NCI-H2171 (cell line): Measurements from ENCODE around the gene STXBP5.
A peak's percentile ranks its signal among the peaks of the same experiment; 100 is the strongest.

ENCODE experiments used
- DNase-seq: peaks from one replicate; lab custom pipeline; 2025; lab: John Stamatoyannopoulos, UW

Gene STXBP5

DNA sequence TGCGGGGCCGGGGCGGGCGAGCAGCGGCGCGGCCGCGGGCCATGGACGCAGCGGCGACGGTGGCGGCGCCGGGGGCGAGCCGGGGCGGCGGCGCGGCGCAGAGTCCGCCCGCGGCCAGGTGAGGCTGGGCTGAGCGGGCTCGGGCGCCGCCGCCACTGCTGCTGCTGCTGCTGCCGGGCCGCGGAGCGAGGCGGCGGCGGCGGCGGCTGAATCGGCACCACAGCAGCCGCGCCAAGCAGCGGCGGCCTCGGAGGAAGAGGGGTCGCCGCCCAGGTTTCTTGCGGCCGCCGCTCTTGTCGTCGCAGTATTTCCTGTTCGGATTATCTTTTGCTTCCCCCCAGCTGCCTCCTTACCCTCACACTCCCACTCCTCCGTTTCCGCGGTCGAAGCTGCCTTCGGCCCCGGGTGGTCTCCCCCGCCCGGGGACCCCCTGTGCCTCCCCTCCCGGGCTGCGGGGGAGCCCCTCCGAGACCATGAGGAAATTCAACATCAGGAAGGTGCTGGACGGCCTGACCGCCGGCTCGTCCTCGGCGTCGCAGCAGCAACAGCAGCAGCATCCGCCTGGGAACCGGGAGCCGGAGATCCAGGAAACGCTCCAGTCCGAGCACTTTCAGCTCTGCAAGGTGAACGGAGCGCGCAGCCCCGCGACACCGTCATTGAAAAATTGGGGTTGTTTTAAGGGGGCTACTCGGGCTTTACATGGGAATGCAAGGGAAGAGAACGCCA, at the start of gene STXBP5:
STXBP5 (plus strand) TSS at position 358 of the 726 bp plus-strand sequence; CDS start at position 474, 116 bp downstream.
- DNase-seq: peak; percentile 14

- no peak for DNase-seq
Measured at GRCh38 chr6:147154454-147154853, 49.8 kb upstream of the STXBP5 start.

- DNase-seq: no peak
Measured at GRCh38 chr6:147156218-147156617, 48.0 kb upstream of the STXBP5 start.

- DNase-seq: no peak
Measured at GRCh38 chr6:147156799-147157382, 47.3 kb upstream of the STXBP5 start.

DNA sequence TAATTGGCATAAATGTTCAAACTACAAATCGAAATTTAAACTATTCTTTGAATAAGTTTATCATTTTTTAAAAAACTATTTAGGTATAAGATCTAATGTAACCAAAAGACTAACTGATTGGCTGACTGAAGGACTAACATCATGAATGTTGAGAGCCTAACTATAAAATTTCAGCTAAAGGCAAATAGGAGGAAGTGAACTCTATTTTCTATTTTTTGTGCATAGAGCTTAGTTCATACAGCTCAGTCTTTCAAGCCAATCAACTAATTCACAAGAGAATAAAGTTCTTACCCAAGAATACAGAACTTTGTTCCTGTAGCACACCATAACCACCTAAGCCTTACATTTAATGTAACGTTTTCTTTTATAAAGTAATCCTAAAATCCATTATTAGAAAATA, 46.3 kb upstream of the STXBP5 start:
- no peak for DNase-seq

- DNase-seq: no peak
Measured at GRCh38 chr6:147158881-147159280, 45.3 kb upstream of the STXBP5 start.

DNA sequence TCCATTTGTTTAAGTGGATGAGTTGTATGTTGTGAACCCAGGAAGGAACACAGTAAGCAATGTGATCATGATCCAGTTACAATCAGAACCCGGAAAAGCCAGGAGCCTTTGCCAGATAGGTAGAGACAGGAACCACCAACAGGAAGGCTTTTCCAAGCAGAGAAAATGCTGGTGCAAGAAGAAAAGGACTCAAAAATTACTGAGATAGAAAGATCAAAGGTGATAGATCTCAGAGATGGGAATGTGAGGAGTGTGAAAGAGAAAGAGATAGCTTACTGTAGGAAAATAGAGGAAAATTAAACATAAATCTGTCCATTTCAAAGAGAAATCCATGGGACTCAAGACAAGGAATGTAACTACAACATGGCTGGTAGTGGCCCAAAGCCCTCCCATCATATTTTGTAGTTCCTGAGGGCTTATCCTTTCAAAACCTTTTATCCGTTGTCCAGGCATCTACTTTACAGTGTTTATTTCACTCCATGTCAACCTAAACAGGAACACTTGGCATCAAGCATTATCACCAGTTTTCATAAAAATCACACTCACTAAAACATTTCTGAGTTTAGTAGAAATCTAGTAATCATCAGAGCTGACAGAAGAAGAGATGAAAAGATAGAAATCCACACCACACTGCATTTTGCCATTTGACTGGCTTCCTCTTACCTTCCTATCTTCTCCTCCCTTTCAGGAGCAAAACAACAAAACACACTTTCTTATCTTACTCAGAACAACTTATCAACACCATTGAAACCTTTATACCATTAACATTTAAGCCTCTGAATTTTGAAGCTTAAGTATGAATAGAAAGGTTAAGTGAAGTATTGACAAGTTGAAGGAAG, 44.5 kb upstream of the STXBP5 start:
- no peak for DNase-seq

DNA sequence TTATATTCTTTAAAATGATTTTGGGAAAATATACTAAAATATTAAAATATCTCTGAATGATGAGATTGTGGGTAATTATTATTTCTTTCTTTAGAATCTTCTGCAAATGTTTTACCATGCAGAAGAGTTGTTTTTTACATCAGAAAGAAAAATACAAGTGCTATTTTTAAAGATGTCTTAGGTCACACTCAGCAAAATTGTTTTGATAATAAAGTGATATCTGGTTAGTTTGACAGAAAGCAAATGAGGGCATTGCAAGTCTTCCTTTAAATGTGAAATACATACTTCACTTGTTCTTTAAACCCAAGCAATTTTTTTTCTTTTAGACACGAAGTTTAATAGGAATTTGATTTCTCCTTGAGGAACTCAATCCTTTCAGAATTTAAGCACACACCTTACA, 43.6 kb upstream of the STXBP5 start:
- no peak for DNase-seq

- no peak for DNase-seq
Measured at GRCh38 chr6:147161253-147161973, 42.8 kb upstream of the STXBP5 start.

GRCh38 chr6:147161974-147162495, 42.2 kb upstream of the STXBP5 start:
- no peak for DNase-seq

DNA sequence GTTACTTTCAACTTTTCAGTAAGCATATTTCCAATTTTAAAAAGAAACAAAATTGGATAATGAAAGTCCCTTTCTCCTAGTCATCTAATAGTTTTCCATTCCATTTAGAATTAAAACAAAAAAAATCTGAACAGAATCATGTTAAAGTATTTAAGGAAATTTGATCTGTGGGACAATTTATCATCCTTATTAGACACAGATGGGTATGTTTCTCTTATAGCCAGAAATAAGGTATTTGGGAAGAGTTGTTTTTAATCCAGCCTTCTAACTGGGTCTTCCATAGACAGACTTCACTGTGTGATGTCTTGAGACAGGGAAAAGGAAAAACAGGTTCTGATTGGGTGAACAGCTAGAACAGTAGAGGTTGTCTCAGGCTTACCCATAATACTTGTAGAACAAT, 39.5 kb upstream of the STXBP5 start:
- no peak for DNase-seq

- DNase-seq: no peak
Measured at GRCh38 chr6:147166360-147166944, 37.8 kb upstream of the STXBP5 start.

DNA sequence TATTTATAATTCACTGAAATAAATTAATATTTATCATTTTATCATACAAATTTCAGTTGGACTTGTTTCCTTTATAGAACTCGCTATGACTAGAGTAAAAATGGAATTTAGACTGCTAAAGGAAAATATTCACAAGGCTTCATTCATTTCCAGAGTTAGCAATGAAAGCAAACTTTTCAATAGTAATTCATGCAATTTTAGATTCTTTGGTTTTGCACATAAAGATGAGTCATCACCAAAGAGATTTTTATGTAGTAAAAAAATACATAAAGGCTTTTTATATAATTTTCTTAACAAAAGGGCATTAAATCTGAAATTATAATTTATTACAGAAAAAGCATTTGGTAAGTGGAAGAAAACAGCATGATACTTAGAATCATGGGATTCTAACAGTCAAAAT, 37.2 kb upstream of the STXBP5 start:
- no peak for DNase-seq

DNA sequence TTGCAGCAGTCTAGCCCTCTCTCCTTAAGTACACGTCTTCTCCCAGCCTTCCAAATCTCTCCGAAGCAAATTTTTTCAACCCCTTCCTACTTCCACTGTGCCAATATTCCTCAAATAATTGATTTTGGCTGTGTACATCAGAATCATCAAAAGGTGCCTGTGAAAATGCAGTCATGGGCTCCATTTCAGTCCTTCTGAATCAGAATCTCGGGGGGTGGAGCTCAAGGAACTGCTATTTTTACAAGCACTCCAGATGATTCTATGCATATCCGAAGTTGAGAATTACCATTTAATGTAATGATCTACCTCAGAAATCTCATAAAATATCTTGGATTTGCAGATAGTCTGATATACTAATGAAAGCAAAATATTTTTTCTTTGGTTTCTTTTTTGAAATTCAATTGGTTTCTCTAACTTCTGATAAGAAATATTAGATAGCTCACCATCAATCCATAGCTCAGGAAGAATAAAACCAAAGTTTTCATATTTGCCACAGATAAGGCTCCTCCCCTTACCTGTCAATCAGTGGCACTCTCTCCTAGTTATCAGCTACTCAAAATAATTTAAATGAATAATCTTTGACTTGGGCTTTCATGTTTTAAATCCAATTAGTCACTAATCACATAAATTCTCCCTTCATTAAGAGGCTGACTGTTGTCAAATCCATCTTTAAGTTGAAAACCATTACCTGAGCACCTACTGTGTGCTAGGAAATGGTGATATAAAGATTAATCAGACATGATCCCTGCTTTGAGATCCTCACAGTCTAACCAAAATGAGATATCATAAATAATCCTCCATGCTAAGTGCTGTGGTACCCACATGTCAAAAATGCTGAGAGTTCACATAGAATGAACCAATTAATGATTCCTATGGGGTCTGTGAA, 36.4 kb upstream of the STXBP5 start:
- DNase-seq: no peak

DNA sequence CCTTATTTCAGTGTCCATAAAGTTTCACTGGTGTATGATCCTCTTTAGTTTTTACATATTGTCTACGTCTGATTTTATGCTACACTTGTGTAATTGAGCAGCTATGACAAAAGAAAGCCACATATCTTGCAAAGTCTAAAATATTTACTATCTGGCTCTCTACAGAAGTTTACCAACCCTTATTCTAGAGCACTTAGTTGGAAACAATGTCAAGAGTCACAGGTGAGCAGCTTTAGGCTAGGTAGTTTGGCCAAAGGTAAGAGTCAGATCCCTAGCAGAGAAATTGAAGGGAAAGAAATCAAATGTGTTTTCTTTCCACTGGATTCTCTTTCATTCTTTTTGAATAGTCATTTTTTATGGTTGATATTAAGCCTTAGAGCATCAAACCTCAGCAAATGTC, 34.7 kb upstream of the STXBP5 start:
- no peak for DNase-seq

DNA sequence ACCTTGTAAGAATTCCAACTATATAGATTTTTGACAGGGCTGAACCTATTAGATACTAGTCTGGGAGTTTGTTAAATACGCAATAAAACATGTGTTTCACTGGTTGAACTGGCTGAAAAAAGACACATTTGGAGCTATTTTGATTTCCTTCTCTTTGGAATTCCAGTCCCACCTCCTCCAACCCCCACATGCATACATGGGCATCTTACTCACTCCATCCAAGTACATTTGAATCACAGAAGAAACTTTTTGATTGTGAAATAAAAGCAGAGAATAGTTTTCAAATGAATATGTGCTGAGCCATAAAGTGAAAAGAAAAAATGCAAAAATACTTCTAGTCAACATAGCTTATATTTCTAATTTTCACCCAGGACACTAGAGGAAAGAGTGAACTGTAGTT, 33.9 kb upstream of the STXBP5 start:
- no peak for DNase-seq

- no peak for DNase-seq
Measured at GRCh38 chr6:147173140-147173539, 31.1 kb upstream of the STXBP5 start.

GRCh38 chr6:147173675-147174308, 30.4 kb upstream of the STXBP5 start:
- no peak for DNase-seq

- DNase-seq: no peak
Measured at GRCh38 chr6:147176795-147177194, 27.4 kb upstream of the STXBP5 start.

DNA sequence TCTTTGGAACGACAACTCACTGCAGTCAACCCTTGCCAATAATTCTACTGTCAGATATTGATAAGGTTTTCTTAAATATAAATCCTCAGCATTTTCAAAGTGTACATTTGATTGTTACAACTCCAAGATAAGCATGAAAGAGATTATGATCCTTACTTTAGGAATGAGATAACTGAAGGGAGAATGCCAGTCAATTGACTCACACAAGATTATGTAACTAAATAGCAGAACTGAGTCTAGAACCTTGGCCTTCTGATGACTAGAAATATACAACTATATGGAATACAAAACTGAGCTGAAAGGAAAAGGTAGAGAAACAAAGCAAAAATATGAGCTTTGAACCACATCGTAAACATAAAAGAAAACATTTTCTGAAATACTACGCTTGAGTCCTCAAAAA, 26.9 kb upstream of the STXBP5 start:
- no peak for DNase-seq
